ENCODE measurements around the gene AGBL1. TPM values are rescaled to one million over a fixed set of nuclear protein-coding genes. Genes with fewer than 3 reads are reported as not detected.

Gene AGBL1
- total RNA-seq, 2 donors from 2014 or later = not detected

GRCh38 chr15:86894269-86894668, 814.6 kb downstream of the AGBL1 start:
- ATAC-seq (ENCODE audit: insufficient number of reproducible peaks, low FRiP score, low read depth) = no peak
- H3K27me3 ChIP-seq (replicated peaks; ENCODE audit: insufficient read depth) = no peaks in the 10 kb centered on the region

GRCh38 chr15:86903642-86904421, 824.2 kb downstream of the AGBL1 start:
- no peak overlapping the region for H3K27ac ChIP-seq
- no peaks in the 10 kb centered on the region for H3K27me3 ChIP-seq (replicated peaks; ENCODE audit: insufficient read depth)
- H3K4me3 ChIP-seq = no peak overlapping the region
- DNase-seq (ENCODE audit: low spot score) (no peak), ATAC-seq (ENCODE audit: insufficient number of reproducible peaks, low FRiP score, low read depth) (no peak)
- no peak for TF ChIP-seq CTCF (IDR thresholded peaks at IDR 0.05)
- H3K9me3 ChIP-seq = no peaks in the 10 kb centered on the region
- no peaks in the 10 kb centered on the region for H3K4me1 ChIP-seq (ENCODE audit: control insufficient read depth in 1 of 2, low read depth in 2 of 2)
- no peaks in the 10 kb centered on the region for H3K36me3 ChIP-seq

More at GRCh38 chr15:86894269-86894668, 814.6 kb downstream of the AGBL1 start:
- H3K36me3 ChIP-seq = no peaks in the 10 kb centered on the region
- no peaks in the 10 kb centered on the region for H3K9me3 ChIP-seq
- H3K27ac ChIP-seq = no peak overlapping the region
- DNase-seq (ENCODE audit: low spot score) = no peak
- no peaks in the 10 kb centered on the region for H3K4me1 ChIP-seq (ENCODE audit: control insufficient read depth in 1 of 2, low read depth in 2 of 2)
- no peak overlapping the region for H3K4me3 ChIP-seq
- TF ChIP-seq CTCF (IDR thresholded peaks at IDR 0.05) = no peak

GRCh38 chr15:86905625-86906256, 826.1 kb downstream of the AGBL1 start:
- no peak for TF ChIP-seq CTCF (IDR thresholded peaks at IDR 0.05)
- Histone ChIP-seq H3K27ac (no peak overlapping the region), H3K9me3 (no peaks in the 10 kb centered on the region), H3K4me3 (no peak overlapping the region), H3K36me3 (no peaks in the 10 kb centered on the region), H3K27me3 (replicated peaks; ENCODE audit: insufficient read depth) (no peaks in the 10 kb centered on the region), H3K4me1 (ENCODE audit: control insufficient read depth in 1 of 2, low read depth in 2 of 2) (no peaks in the 10 kb centered on the region)
- no peak for DNase-seq (ENCODE audit: low spot score)
- no peak for ATAC-seq (ENCODE audit: insufficient number of reproducible peaks, low FRiP score, low read depth)

DNA sequence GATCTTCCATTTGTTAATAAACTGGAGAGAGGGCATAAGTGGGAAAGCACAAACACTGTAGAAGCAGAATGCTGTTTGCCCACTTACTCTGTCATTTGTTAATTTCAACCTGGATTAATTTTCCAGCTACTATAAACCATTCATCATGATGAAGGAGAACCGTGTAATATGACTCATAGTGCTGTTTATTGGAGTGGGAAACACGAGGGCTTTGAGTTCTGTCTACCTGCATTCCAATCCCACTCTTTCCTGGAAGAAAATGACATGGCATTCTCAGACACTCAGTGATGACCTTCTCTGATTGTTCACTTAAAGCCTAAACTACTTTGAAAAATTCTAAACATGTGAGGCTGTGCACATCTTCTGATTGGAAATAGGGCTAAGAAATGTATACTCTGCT, 826.7 kb downstream of the AGBL1 start:
- no peaks in the 10 kb centered on the region for H3K4me1 ChIP-seq (ENCODE audit: control insufficient read depth in 1 of 2, low read depth in 2 of 2)
- H3K4me3 ChIP-seq = no peak overlapping the region
- H3K36me3 ChIP-seq = no peaks in the 10 kb centered on the region
- TF ChIP-seq CTCF (IDR thresholded peaks at IDR 0.05) = no peak
- H3K27me3 ChIP-seq (replicated peaks; ENCODE audit: insufficient read depth) = no peaks in the 10 kb centered on the region
- H3K27ac ChIP-seq = no peak overlapping the region
- DNase-seq (ENCODE audit: low spot score) = no peak
- no peak for ATAC-seq (ENCODE audit: insufficient number of reproducible peaks, low FRiP score, low read depth)
- no peaks in the 10 kb centered on the region for H3K9me3 ChIP-seq

GRCh38 chr15:86911022-86911421, 831.4 kb downstream of the AGBL1 start:
- H3K27ac ChIP-seq = no peak overlapping the region
- H3K36me3 ChIP-seq = no peaks in the 10 kb centered on the region
- no peak overlapping the region for H3K4me3 ChIP-seq
- no peak for TF ChIP-seq CTCF (IDR thresholded peaks at IDR 0.05)
- no peak for ATAC-seq (ENCODE audit: insufficient number of reproducible peaks, low FRiP score, low read depth)
- no peak for DNase-seq (ENCODE audit: low spot score)
- H3K27me3 ChIP-seq (replicated peaks; ENCODE audit: insufficient read depth) = no peaks in the 10 kb centered on the region
- no peaks in the 10 kb centered on the region for H3K4me1 ChIP-seq (ENCODE audit: control insufficient read depth in 1 of 2, low read depth in 2 of 2)
- H3K9me3 ChIP-seq = no peaks in the 10 kb centered on the region

Measured in thoracic aorta (tissue), 2 donors.